IMR-90 (cell line): ENCODE measurements around the gene ARF6. TPM values are rescaled to one million over a fixed set of nuclear protein-coding genes. Genes with fewer than 3 reads are reported as not detected.
A peak's percentile ranks its signal among the peaks of the same experiment; 100 is the strongest.

ENCODE experiments used
- ATAC-seq: fragments of 200-7000 bp; cut with Tn5 transposase; 2 replicates; pipeline ENCODE4 v1.9.1; 2020; ENCODE audit warnings: low read depth, mild to moderate bottlenecking, moderate library complexity
- BruUV-seq: library from RNA; stranded (reverse); fragments of 400-500 nt; replicated peaks from 2 replicates; lab custom pipeline; 2021; lab: Mats Ljungman, UMichigan
- CTCF ChIA-PET: fragments of 300-600 bp; formaldehyde crosslinking; extraction: SDS; loops from one replicate; lab custom pipeline; 2021; ENCODE audit warnings: antibody characterized with exemption; lab: Yijun Ruan, JAX
- POLR2A ChIA-PET: fragments of 300-600 bp; sonication (Branson Sonifier 250); formaldehyde crosslinking; loops from one replicate; lab custom pipeline; 2022; ENCODE audit warnings: antibody characterized with exemption; ENCODE audit not compliant: unreplicated experiment; lab: Charles Lee
- DNase-seq: peaks from one replicate; pipeline ENCODE4 v3.0.0; 2013
- H2AFZ ChIP-seq: replicated peaks from 2 replicates; pipeline ENCODE3; 2013; ENCODE audit warnings: low read length, mild to moderate bottlenecking; ENCODE audit not compliant: poor library complexity
- H2AK5ac ChIP-seq: 2 replicates; pipeline ENCODE4 v1.6.1; 2013; ENCODE audit warnings: low read depth, low read length, inconsistent platforms
- H2AK9ac ChIP-seq: replicated peaks from 2 replicates; pipeline ENCODE3; 2013; ENCODE audit warnings: mild to moderate bottlenecking, low read depth, low read length, moderate library complexity; ENCODE audit not compliant: poor library complexity
- H2BK120ac ChIP-seq: 2 replicates; pipeline ENCODE4 v1.6.1; 2013; ENCODE audit warnings: low read depth, low read length, inconsistent platforms
- H2BK15ac ChIP-seq: 3 replicates; pipeline ENCODE4 v1.6.1; 2013; ENCODE audit warnings: low read depth, low read length, inconsistent platforms
- H2BK20ac ChIP-seq: 2 replicates; pipeline ENCODE4 v1.6.1; 2013; ENCODE audit warnings: low read depth, mild to moderate bottlenecking, inconsistent platforms, low read length, moderate library complexity
- H2BK5ac ChIP-seq: 2 replicates; pipeline ENCODE4 v1.6.1; 2013; ENCODE audit warnings: mild to moderate bottlenecking, low read depth, low read length, inconsistent platforms; ENCODE audit not compliant: poor library complexity, severe bottlenecking
- H3K14ac ChIP-seq: replicated peaks from 2 replicates; pipeline ENCODE4 v1.6.1; 2013; ENCODE audit warnings: low read depth, low read length, inconsistent platforms
- H3K18ac ChIP-seq: 2 replicates; pipeline ENCODE4 v1.6.1; 2013; ENCODE audit warnings: low read depth, low read length, control low read depth
- H3K23ac ChIP-seq: 2 replicates; pipeline ENCODE4 v1.6.1; 2013; ENCODE audit warnings: low read depth, low read length, inconsistent platforms
- H3K27ac ChIP-seq: 2 replicates; pipeline ENCODE4 v1.5.1; 2013; ENCODE audit warnings: mild to moderate bottlenecking, control low read depth, low read length; ENCODE audit not compliant: insufficient read depth
- H3K27me3 ChIP-seq: 2 replicates; pipeline ENCODE4 v1.6.1; 2013; ENCODE audit warnings: low read length; ENCODE audit not compliant: control insufficient read depth, insufficient read depth
- H3K36me3 ChIP-seq: 2 replicates; pipeline ENCODE4 v1.6.1; 2013; ENCODE audit warnings: low read length, mixed read lengths; ENCODE audit not compliant: control insufficient read depth, insufficient read depth
- H3K4ac ChIP-seq: 2 replicates; pipeline ENCODE4 v1.6.1; 2013; ENCODE audit warnings: low read depth, low read length, inconsistent platforms
- H3K4me1 ChIP-seq: 2 replicates; pipeline ENCODE4 v1.6.1; 2013; ENCODE audit warnings: low read length, mixed read lengths; ENCODE audit not compliant: control insufficient read depth, insufficient read depth
- H3K4me2 ChIP-seq: 2 replicates; pipeline ENCODE4 v1.6.1; 2013; ENCODE audit warnings: low read depth, mild to moderate bottlenecking, control low read depth, low read length, moderate library complexity
- H3K4me3 ChIP-seq: 2 replicates; pipeline ENCODE4 v1.5.1; 2013; ENCODE audit warnings: low read depth, mild to moderate bottlenecking, control low read depth, low read length, moderate library complexity; ENCODE audit not compliant: insufficient read depth
- H3K56ac ChIP-seq: 2 replicates; pipeline ENCODE4 v1.6.1; 2013; ENCODE audit warnings: low read length, inconsistent platforms; ENCODE audit not compliant: insufficient read depth; ENCODE audit errors: extremely low read depth
- H3K79me1 ChIP-seq, 2 experiments: 2 replicates each; pipeline ENCODE4 v1.6.1; 2013; ENCODE audit warnings: low read length in 2 of 2, inconsistent platforms in 1 of 2, low read depth in 1 of 2
- H3K9ac ChIP-seq: 2 replicates; pipeline ENCODE4 v1.6.1; 2013; ENCODE audit warnings: low read depth, low read length, control low read depth
- H3K9me1 ChIP-seq: 2 replicates; pipeline ENCODE4 v1.6.1; 2013; ENCODE audit warnings: low read length, inconsistent platforms; ENCODE audit not compliant: insufficient read depth
- H3K9me3 ChIP-seq: 2 replicates; pipeline ENCODE4 v1.6.1; 2013; ENCODE audit warnings: low read length; ENCODE audit not compliant: control insufficient read depth, insufficient read depth
- H4K20me1 ChIP-seq: 2 replicates; pipeline ENCODE4 v1.6.1; 2013; ENCODE audit warnings: low read length, inconsistent platforms; ENCODE audit not compliant: insufficient read depth
- H4K5ac ChIP-seq: 2 replicates; pipeline ENCODE4 v1.6.1; 2013; ENCODE audit warnings: mild to moderate bottlenecking, low read depth, low read length, control low read depth
- H4K8ac ChIP-seq, 2 experiments: 2 replicates each; pipeline ENCODE4 v1.6.1; 2013; ENCODE audit warnings: low read depth in 2 of 2, low read length in 2 of 2, control low read depth in 1 of 2, inconsistent platforms in 1 of 2
- H4K91ac ChIP-seq: 2 replicates; pipeline ENCODE4 v1.6.1; 2013; ENCODE audit warnings: low read depth, low read length, inconsistent platforms; ENCODE audit not compliant: insufficient read depth
- BHLHE40 ChIP-seq: fragments of 150-350 bp; IDR thresholded peaks from 2 replicates; pipeline ENCODE4 v1.6.1; 2016; ENCODE audit warnings: mild to moderate bottlenecking, low read depth, low read length
- CHD1 ChIP-seq: IDR thresholded peaks from 2 replicates; pipeline ENCODE4 v1.6.1; 2012; ENCODE audit warnings: low read depth, low read length, improper control_type of control experiment
- ELK1 ChIP-seq: fragments of 150-350 bp; IDR thresholded peaks from 2 replicates; pipeline ENCODE4 v1.6.1; 2016; ENCODE audit warnings: low read depth, mild to moderate bottlenecking, low read length, moderate library complexity, borderline replicate concordance
- FOS ChIP-seq: fragments of 150-350 bp; IDR thresholded peaks from 2 replicates; pipeline ENCODE4 v1.6.1; 2016; ENCODE audit warnings: low read depth, low read length
- MAZ ChIP-seq: IDR thresholded peaks from 2 replicates; pipeline ENCODE4 v1.6.1; 2012; ENCODE audit warnings: low read depth, mild to moderate bottlenecking, low read length, improper control_type of control experiment, moderate library complexity, borderline replicate concordance
- MXI1 ChIP-seq: IDR thresholded peaks from 2 replicates; pipeline ENCODE4 v1.6.1; 2012; ENCODE audit warnings: low read depth, mild to moderate bottlenecking, low read length, moderate library complexity, borderline replicate concordance
- NFE2L2 ChIP-seq: fragments of 150-350 bp; IDR thresholded peaks from 2 replicates; pipeline ENCODE4 v1.6.1; 2016; ENCODE audit warnings: low read depth, mild to moderate bottlenecking, low read length
- POLR2A ChIP-seq: IDR thresholded peaks from 2 replicates; pipeline ENCODE4 v1.6.1; 2012; ENCODE audit warnings: mild to moderate bottlenecking, low read depth, low read length
- RAD21 ChIP-seq: IDR thresholded peaks from 2 replicates; pipeline ENCODE4 v1.6.1; 2012; ENCODE audit warnings: low read length, improper control_type of control experiment
- RCOR1 ChIP-seq: IDR thresholded peaks from 2 replicates; pipeline ENCODE4 v1.6.1; 2012; ENCODE audit warnings: mild to moderate bottlenecking, low read length, improper control_type of control experiment; ENCODE audit not compliant: insufficient replicate concordance
- USF2 ChIP-seq: fragments of 150-350 bp; IDR thresholded peaks from 2 replicates; pipeline ENCODE4 v1.6.1; 2017; ENCODE audit warnings: mild to moderate bottlenecking, antibody characterized with exemption, low read length, low read depth
- WGBS, 2 experiments: methylation state at CpG; one replicate each; pipeline versions ENCODE4 v1.1.5 to v1.1.7; 2013; ENCODE audit warnings: missing lambda C conversion rate in 2 of 2; ENCODE audit not compliant: insufficient read length in 1 of 2; ENCODE audit errors: extremely low coverage in 2 of 2; 5-methylcytosine and 5-hydroxymethylcytosine counted together
- dilution Hi-C: fragments of 300-500 bp; cut with HindIII; formaldehyde crosslinking; loops from one replicate; pipeline ENCODE4 v1.14.3; 2018; ENCODE audit warnings: low sequenced_read_pairs; ENCODE audit not compliant: unreplicated experiment
- in situ Hi-C: fragments of 300-500 bp; cut with MboI; formaldehyde crosslinking; loops from 3 replicates; pipeline ENCODE4 v1.14.3; 2019; ENCODE audit warnings: low sequenced_read_pairs, inconsistent platforms, mixed read lengths
- intact Hi-C: fragments of 100-400 bp; cut with micrococcal nuclease; formaldehyde crosslinking; loops from 2 replicates; pipeline ENCODE4 v1.10.0; 2022
- polyA plus RNA-seq, 3 experiments: library from polyadenylated mRNA; depleted of rRNA; stranded (reverse); fragments of >200 nt; gene quantifications; 2 replicates each; pipeline ENCODE4 v1.2.3, GENCODE V29; 2012; ENCODE audit warnings: low replicate concordance in 1 of 3
- total RNA-seq: library from RNA; depleted of rRNA; stranded (reverse); fragments of >200 nt; gene quantifications from 2 replicates; pipeline ENCODE4 v1.2.3, GENCODE V29; 2012

ARF6 gene
- total and polyA plus RNA-seq, 2 of the 4 experiments (the other 2 are of a cell fraction): 32.1 to 40.1 TPM

GRCh38 chr14:49860988-49861698, 31.7 kb upstream of the ARF6 start:
- POLR2A ChIA-PET: interaction anchor here (1.0 to 1.6 kb wide), 2 partner anchors 31 to 163 kb away, joined by 3 read pairs; partner anchors contain the start of gene ARF6
- Histone ChIP-seq H3K9me1 (peaks cover 3% of the 10 kb centered on the region), H3K27me3 (no peaks in the 10 kb centered on the region), H3K4ac (peak overlapping the region; percentile 99), H3K14ac (peak overlapping the region; percentile 100), H3K4me3 (peak overlapping the region; percentile 60), H4K20me1 (no peaks in the 10 kb centered on the region), H4K91ac (peak overlapping the region; percentile 99), H3K36me3 (no peaks in the 10 kb centered on the region), H3K4me2 (peak overlapping the region; percentile 89), H3K23ac (peak overlapping the region; percentile 99), H2BK120ac (peak overlapping the region; percentile 98), H3K4me1 (peaks cover 6% of the 10 kb centered on the region), H3K9me3 (no peaks in the 10 kb centered on the region), H3K56ac (peak overlapping the region; percentile 100), H2AFZ (peak overlapping the region; percentile 95), H3K79me1 (peaks cover 9 to 26% of the 10 kb centered on the region in 2 experiments; a peak in 3 of 4 replicates), H2AK5ac (peak overlapping the region; percentile 63), H3K27ac (peak overlapping the region; percentile 95), H3K9ac (peak overlapping the region; percentile 99), H2BK20ac (peak overlapping the region; percentile 10; the same call in 1 of the 2 replicates), H2BK5ac (peak overlapping the region; percentile 97), H2BK15ac (peak overlapping the region; percentile 98; the same call in 2 of the 3 replicates), H2AK9ac (peak overlapping the region; percentile 88), H4K5ac (peak overlapping the region; percentile 98), H3K18ac (peak overlapping the region; percentile 99), H4K8ac (peak overlapping the region; percentile 85 to 100)
- WGBS, 2 experiments: no CpG with 5 or more reads among the region's 4 CpGs
- CTCF ChIA-PET: interaction anchor here (0.6 to 3.4 kb wide), 10 partner anchors 10 to 419 kb away, joined by 3 to 41 read pairs (median 4); partner anchors contain the start of gene NEMF
- ATAC-seq (no peak), DNase-seq (no peak)
- intact Hi-C loops (no loop called here), in situ Hi-C loops (loop anchor here (10.0 kb wide), 1 partner anchor 664 kb away; no protein-coding TSS in a partner anchor), dilution Hi-C loops (loop anchor here (25.0 kb wide), 1 partner anchor 126 kb away; no protein-coding TSS in a partner anchor)
- no TSS peak for BruUV-seq
- TF ChIP-seq POLR2A (no peak), MXI1 (no peak), FOS (no peak), NFE2L2 (no peak), RCOR1 (no peak), MAZ (no peak), USF2 (no peak), ELK1 (no peak), BHLHE40 (no peak), RAD21 (no peak), CHD1 (no peak)
